Lower leg skin (tissue), 3 donors: ENCODE results near the gene NOTCH2.
"Not testable (repeated sequence)": the region's sequence is repeated elsewhere in the genome, so short reads cannot be mapped to it uniquely, and the experiment has no call there.

Experiments
- CTCF ChIP-seq, 3 donors: fragments of 450-650 bp; IDR thresholded peaks; one replicate each; pipeline ENCODE4 v1.5.1; 2016; ENCODE audit warnings: antibody characterized with exemption in 3 of 3, mild to moderate bottlenecking in 3 of 3, moderate library complexity in 2 of 3
- POLR2A ChIP-seq, 2 donors: fragments of 450-650 bp; IDR thresholded peaks; one replicate each; pipeline ENCODE4 v1.6.1; 2016 to 2017; ENCODE audit warnings: antibody characterized with exemption in 2 of 2, mild to moderate bottlenecking in 1 of 2, moderate library complexity in 1 of 2

GRCh38 chr1:120041771-120042170 lies 27.7 kb downstream of the NOTCH2 start:
- not testable (repeated sequence) for TF ChIP-seq CTCF, POLR2A (IDR thresholded peaks at IDR 0.05)
